HFF-Myc (cell line): Measurements from ENCODE around the gene ADM.

Source experiments
- DNase-seq: peaks from one replicate; pipeline ENCODE4 v3.0.0-alpha.2; 2011; ENCODE audit warnings: low read depth; ENCODE audit errors: extremely low read depth
- H3K4me3 ChIP-seq: replicated peaks from 2 replicates; pipeline ENCODE4 v1.5.1; 2011; ENCODE audit warnings: low read depth, mild to moderate bottlenecking, control low read depth, low read length
- TF ChIP-seq, protein P1 (sequence below): IDR thresholded peaks from 2 replicates; pipeline ENCODE4 v1.5.1; 2012; ENCODE audit warnings: mild to moderate bottlenecking, low read depth, low read length, control low read depth; ENCODE audit errors: missing control alignments

ADM gene

DNA sequence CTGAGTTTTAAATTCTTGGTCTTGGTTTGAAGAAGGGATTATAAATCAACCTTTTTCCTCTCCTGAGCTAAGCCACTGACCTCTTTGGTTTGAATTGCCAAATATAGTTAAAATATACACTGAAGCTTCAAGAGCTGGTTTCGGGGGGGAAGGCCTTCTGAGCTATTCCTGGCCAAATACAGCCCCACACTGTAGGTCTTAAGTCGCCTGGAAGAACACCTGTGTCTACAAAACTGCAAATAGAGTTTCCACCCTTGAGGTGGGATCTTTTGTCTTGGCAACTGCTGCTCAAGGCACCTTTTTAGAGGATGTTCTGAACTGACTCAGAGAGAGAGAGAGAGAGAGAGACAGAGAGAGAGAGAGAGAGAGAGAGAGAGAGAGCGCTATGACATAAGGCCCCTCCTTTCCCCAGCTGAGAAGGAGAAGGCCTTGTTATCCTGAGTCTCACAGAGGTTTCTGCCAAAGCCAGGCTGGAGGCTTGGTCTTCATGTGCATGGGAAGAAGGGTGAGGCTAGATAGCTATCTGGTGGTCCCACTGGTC, 5.5 kb downstream of the ADM start:
- DNase-seq = no peak
- no peak overlapping the region for H3K4me3 ChIP-seq

DNA sequence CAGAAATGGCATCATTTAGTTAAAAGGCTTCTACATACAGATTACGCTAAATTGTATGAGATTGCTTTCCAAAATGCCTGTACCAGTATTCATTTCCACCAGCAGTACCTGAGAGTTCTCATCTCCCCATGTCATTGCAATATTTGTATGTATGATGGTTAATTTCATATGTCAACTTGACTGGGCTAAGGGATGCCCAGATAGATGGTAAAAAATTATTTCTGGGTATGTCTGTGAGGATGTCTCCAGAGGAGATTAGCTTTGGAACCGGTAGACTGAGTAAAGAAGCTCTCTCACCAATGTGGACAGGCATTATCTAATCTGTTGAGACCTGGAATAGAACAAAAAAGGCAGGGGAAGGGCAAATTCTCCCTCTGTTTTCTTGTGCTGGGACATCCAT, 6.9 kb downstream of the ADM start:
- TF ChIP-seq, protein P1, sequence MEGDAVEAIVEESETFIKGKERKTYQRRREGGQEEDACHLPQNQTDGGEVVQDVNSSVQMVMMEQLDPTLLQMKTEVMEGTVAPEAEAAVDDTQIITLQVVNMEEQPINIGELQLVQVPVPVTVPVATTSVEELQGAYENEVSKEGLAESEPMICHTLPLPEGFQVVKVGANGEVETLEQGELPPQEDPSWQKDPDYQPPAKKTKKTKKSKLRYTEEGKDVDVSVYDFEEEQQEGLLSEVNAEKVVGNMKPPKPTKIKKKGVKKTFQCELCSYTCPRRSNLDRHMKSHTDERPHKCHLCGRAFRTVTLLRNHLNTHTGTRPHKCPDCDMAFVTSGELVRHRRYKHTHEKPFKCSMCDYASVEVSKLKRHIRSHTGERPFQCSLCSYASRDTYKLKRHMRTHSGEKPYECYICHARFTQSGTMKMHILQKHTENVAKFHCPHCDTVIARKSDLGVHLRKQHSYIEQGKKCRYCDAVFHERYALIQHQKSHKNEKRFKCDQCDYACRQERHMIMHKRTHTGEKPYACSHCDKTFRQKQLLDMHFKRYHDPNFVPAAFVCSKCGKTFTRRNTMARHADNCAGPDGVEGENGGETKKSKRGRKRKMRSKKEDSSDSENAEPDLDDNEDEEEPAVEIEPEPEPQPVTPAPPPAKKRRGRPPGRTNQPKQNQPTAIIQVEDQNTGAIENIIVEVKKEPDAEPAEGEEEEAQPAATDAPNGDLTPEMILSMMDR = no peak
- DNase-seq = no peak
- no peak overlapping the region for H3K4me3 ChIP-seq

More for the DNA sequence above, 5.5 kb downstream of the ADM start:
- TF ChIP-seq, protein P1 = no peak

DNA sequence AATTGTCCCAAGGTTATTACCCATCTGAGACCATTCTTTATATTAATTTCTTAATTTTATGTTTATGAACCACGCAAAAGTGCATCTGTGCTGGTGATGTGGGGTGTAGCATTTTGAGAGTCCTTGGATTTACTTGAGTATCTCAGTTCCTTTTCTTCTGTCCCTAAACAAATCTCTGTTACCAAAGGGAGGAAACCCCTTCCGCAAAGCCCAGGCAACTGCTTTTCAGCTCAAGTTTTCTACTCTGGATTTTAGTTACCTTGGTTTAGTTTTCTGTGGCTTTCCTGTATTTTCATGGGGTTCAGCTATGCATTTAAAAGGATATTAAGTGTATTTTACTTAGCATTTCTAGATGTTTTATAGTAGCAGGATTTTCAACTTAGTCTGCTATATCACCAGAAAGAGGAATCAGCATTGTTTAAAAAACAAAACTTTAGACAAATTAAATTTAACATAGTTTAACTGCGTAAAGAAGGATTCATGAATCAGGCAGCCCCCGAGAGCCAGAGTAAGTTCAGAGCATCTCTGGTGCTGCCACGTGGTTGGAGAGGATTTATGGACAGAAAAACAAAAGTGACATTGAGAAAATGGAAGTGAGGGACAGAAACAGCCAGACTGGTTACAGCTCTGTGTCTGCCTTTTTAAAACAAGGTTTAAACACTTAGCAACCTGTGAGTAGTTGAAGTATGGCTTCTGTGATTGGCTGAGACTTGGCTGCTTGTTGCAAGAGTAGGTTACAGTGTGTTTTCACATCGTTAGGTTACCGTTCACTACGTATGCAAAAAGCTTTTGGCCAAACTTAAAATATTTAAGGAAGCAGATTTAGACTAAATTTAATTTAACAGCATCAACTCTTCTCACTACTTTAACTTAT, 9.6 kb downstream of the ADM start:
- DNase-seq = no peak
- H3K4me3 ChIP-seq = no peak overlapping the region
- TF ChIP-seq, protein P1 = no peak

DNA sequence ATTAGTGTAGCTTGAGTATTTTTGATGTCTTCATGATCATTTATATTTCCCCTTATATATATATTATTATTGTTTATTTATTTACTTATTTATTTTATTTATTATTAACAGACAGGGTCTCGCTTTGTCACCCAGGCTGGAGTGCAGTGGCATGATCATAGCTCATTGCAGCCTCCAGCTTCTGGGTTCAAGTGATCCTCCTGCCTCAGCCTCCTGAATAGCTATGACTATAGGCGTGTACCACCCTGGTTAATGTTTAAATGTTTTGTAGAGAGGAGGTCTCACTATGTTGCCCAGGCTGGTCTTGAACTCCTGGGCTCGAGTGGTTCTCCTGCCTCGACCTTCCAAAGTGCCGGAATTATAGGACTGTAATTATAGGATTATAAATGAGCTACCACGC, 10.2 kb downstream of the ADM start:
- DNase-seq = no peak
- TF ChIP-seq, protein P1 = no peak
- H3K4me3 ChIP-seq = no peak overlapping the region

DNA sequence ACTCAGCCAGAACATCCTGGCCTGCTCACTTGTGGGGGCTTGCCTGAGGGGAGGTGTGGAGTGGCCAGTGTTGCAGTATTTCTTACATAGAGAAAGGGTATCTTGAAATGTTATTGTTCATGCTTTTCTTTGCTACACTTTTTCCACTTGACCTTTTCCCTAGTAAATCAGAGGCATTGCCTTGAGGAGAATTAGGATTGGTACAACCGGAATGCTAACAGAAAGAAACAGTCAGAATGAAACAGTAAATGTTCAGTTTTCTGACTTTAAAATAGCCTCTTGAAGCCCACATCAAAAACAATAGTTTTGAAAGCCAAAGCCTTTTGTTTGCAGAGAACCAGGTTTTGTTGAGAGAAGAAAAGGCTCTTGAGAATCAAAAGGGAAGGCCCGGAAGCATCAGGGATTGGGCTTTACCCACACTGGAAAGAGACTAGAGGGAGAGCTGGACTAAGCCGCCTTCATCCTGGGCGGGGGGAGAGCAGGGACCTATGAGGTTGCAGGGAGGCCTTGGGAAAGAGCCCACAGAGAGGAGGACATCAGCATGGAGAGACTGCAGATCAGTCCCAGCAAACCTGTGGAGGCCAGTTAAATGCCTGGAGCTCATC, 12.4 kb downstream of the ADM start:
- no peak for DNase-seq
- H3K4me3 ChIP-seq = no peak overlapping the region
- TF ChIP-seq, protein P1 = no peak

DNA sequence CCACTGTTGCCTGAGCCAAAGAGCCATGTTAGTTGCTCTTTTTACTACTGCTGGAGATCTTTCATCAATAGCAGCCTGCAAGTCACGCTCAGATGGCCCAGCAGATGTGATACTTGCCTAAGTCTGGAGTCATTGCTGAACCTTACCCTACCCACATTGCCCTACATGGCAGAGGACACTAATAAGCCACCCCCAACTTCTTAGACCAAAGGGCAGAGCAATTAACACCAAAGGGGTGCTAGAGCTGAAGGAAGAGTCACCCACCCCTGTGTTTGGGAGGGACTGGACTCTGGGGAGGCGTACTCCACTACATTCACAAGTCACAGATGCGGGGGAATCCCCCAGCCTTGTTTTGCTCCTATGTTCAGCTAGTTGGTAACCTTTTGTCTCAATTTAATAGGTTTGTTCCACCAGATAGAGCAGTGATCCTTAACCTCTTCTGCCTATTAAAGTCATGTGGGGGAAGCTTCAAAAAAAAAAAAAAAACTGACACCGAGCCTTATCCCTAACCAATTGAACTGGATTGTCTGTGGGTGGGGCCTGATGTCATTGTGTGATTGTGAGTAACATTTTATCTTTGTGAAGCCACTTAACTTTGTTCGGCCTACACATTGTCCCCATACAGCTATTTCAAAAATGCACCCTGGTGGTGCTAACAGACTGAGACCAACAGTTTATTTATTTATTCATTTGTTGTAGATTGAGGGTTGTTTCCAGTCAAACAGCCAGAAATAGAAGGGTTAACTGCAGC, 13.1 kb downstream of the ADM start:
- no peak for DNase-seq
- H3K4me3 ChIP-seq = no peak overlapping the region
- TF ChIP-seq, protein P1 = no peak
